IMR-90 (cell line): Measurements from ENCODE around the gene RIC8A. TPM values are rescaled to one million over a fixed set of nuclear protein-coding genes. Genes with fewer than 3 reads are reported as not detected.

ENCODE experiments used
- ATAC-seq: fragments of 200-7000 bp; cut with Tn5 transposase; 2 replicates; pipeline ENCODE4 v1.9.1; 2020; ENCODE audit warnings: low read depth, mild to moderate bottlenecking, moderate library complexity
- BruUV-seq: library from RNA; stranded (reverse); fragments of 400-500 nt; replicated peaks from 2 replicates; lab custom pipeline; 2021; lab: Mats Ljungman, UMichigan
- CTCF ChIA-PET: fragments of 300-600 bp; formaldehyde crosslinking; extraction: SDS; loops from one replicate; lab custom pipeline; 2021; ENCODE audit warnings: antibody characterized with exemption; lab: Yijun Ruan, JAX
- POLR2A ChIA-PET: fragments of 300-600 bp; sonication (Branson Sonifier 250); formaldehyde crosslinking; loops from one replicate; lab custom pipeline; 2022; ENCODE audit warnings: antibody characterized with exemption; ENCODE audit not compliant: unreplicated experiment; lab: Charles Lee
- DNase-seq: peaks from one replicate; pipeline ENCODE4 v3.0.0; 2013
- H2AFZ ChIP-seq: replicated peaks from 2 replicates; pipeline ENCODE3; 2013; ENCODE audit warnings: low read length, mild to moderate bottlenecking; ENCODE audit not compliant: poor library complexity
- H2AK5ac ChIP-seq: 2 replicates; pipeline ENCODE4 v1.6.1; 2013; ENCODE audit warnings: low read depth, low read length, inconsistent platforms
- H2AK9ac ChIP-seq: replicated peaks from 2 replicates; pipeline ENCODE3; 2013; ENCODE audit warnings: mild to moderate bottlenecking, low read depth, low read length, moderate library complexity; ENCODE audit not compliant: poor library complexity
- H2BK120ac ChIP-seq: 2 replicates; pipeline ENCODE4 v1.6.1; 2013; ENCODE audit warnings: low read depth, low read length, inconsistent platforms
- H2BK15ac ChIP-seq: 3 replicates; pipeline ENCODE4 v1.6.1; 2013; ENCODE audit warnings: low read depth, low read length, inconsistent platforms
- H2BK20ac ChIP-seq: 2 replicates; pipeline ENCODE4 v1.6.1; 2013; ENCODE audit warnings: low read depth, mild to moderate bottlenecking, inconsistent platforms, low read length, moderate library complexity
- H2BK5ac ChIP-seq: 2 replicates; pipeline ENCODE4 v1.6.1; 2013; ENCODE audit warnings: mild to moderate bottlenecking, low read depth, low read length, inconsistent platforms; ENCODE audit not compliant: poor library complexity, severe bottlenecking
- H3K14ac ChIP-seq: replicated peaks from 2 replicates; pipeline ENCODE4 v1.6.1; 2013; ENCODE audit warnings: low read depth, low read length, inconsistent platforms
- H3K18ac ChIP-seq: 2 replicates; pipeline ENCODE4 v1.6.1; 2013; ENCODE audit warnings: low read depth, low read length, control low read depth
- H3K23ac ChIP-seq: 2 replicates; pipeline ENCODE4 v1.6.1; 2013; ENCODE audit warnings: low read depth, low read length, inconsistent platforms
- H3K27ac ChIP-seq: 2 replicates; pipeline ENCODE4 v1.5.1; 2013; ENCODE audit warnings: mild to moderate bottlenecking, control low read depth, low read length; ENCODE audit not compliant: insufficient read depth
- H3K27me3 ChIP-seq: 2 replicates; pipeline ENCODE4 v1.6.1; 2013; ENCODE audit warnings: low read length; ENCODE audit not compliant: control insufficient read depth, insufficient read depth
- H3K36me3 ChIP-seq: 2 replicates; pipeline ENCODE4 v1.6.1; 2013; ENCODE audit warnings: low read length, mixed read lengths; ENCODE audit not compliant: control insufficient read depth, insufficient read depth
- H3K4ac ChIP-seq: 2 replicates; pipeline ENCODE4 v1.6.1; 2013; ENCODE audit warnings: low read depth, low read length, inconsistent platforms
- H3K4me1 ChIP-seq: 2 replicates; pipeline ENCODE4 v1.6.1; 2013; ENCODE audit warnings: low read length, mixed read lengths; ENCODE audit not compliant: control insufficient read depth, insufficient read depth
- H3K4me2 ChIP-seq: 2 replicates; pipeline ENCODE4 v1.6.1; 2013; ENCODE audit warnings: low read depth, mild to moderate bottlenecking, control low read depth, low read length, moderate library complexity
- H3K4me3 ChIP-seq: 2 replicates; pipeline ENCODE4 v1.5.1; 2013; ENCODE audit warnings: low read depth, mild to moderate bottlenecking, control low read depth, low read length, moderate library complexity; ENCODE audit not compliant: insufficient read depth
- H3K56ac ChIP-seq: 2 replicates; pipeline ENCODE4 v1.6.1; 2013; ENCODE audit warnings: low read length, inconsistent platforms; ENCODE audit not compliant: insufficient read depth; ENCODE audit errors: extremely low read depth
- H3K79me1 ChIP-seq, 2 experiments: 2 replicates each; pipeline ENCODE4 v1.6.1; 2013; ENCODE audit warnings: low read length in 2 of 2, inconsistent platforms in 1 of 2, low read depth in 1 of 2
- H3K9ac ChIP-seq: 2 replicates; pipeline ENCODE4 v1.6.1; 2013; ENCODE audit warnings: low read depth, low read length, control low read depth
- H3K9me1 ChIP-seq: 2 replicates; pipeline ENCODE4 v1.6.1; 2013; ENCODE audit warnings: low read length, inconsistent platforms; ENCODE audit not compliant: insufficient read depth
- H3K9me3 ChIP-seq: 2 replicates; pipeline ENCODE4 v1.6.1; 2013; ENCODE audit warnings: low read length; ENCODE audit not compliant: control insufficient read depth, insufficient read depth
- H4K20me1 ChIP-seq: 2 replicates; pipeline ENCODE4 v1.6.1; 2013; ENCODE audit warnings: low read length, inconsistent platforms; ENCODE audit not compliant: insufficient read depth
- H4K5ac ChIP-seq: 2 replicates; pipeline ENCODE4 v1.6.1; 2013; ENCODE audit warnings: mild to moderate bottlenecking, low read depth, low read length, control low read depth
- H4K8ac ChIP-seq, 2 experiments: 2 replicates each; pipeline ENCODE4 v1.6.1; 2013; ENCODE audit warnings: low read depth in 2 of 2, low read length in 2 of 2, control low read depth in 1 of 2, inconsistent platforms in 1 of 2
- H4K91ac ChIP-seq: 2 replicates; pipeline ENCODE4 v1.6.1; 2013; ENCODE audit warnings: low read depth, low read length, inconsistent platforms; ENCODE audit not compliant: insufficient read depth
- BHLHE40 ChIP-seq: fragments of 150-350 bp; IDR thresholded peaks from 2 replicates; pipeline ENCODE4 v1.6.1; 2016; ENCODE audit warnings: mild to moderate bottlenecking, low read depth, low read length
- CHD1 ChIP-seq: IDR thresholded peaks from 2 replicates; pipeline ENCODE4 v1.6.1; 2012; ENCODE audit warnings: low read depth, low read length, improper control_type of control experiment
- CTCF ChIP-seq: conservative IDR thresholded peaks from 2 replicates; pipeline ENCODE4 v1.5.1; 2012; ENCODE audit warnings: mild to moderate bottlenecking, low read depth, low read length, improper control_type of control experiment
- FOS ChIP-seq: fragments of 150-350 bp; IDR thresholded peaks from 2 replicates; pipeline ENCODE4 v1.6.1; 2016; ENCODE audit warnings: low read depth, low read length
- MAZ ChIP-seq: IDR thresholded peaks from 2 replicates; pipeline ENCODE4 v1.6.1; 2012; ENCODE audit warnings: low read depth, mild to moderate bottlenecking, low read length, improper control_type of control experiment, moderate library complexity, borderline replicate concordance
- MXI1 ChIP-seq: IDR thresholded peaks from 2 replicates; pipeline ENCODE4 v1.6.1; 2012; ENCODE audit warnings: low read depth, mild to moderate bottlenecking, low read length, moderate library complexity, borderline replicate concordance
- RAD21 ChIP-seq: IDR thresholded peaks from 2 replicates; pipeline ENCODE4 v1.6.1; 2012; ENCODE audit warnings: low read length, improper control_type of control experiment
- RFX5 ChIP-seq: IDR thresholded peaks from 2 replicates; pipeline ENCODE4 v1.8.0; 2012; ENCODE audit warnings: low read depth, mild to moderate bottlenecking, low read length, moderate library complexity
- SMC3 ChIP-seq: fragments of 150-350 bp; IDR thresholded peaks from 2 replicates; pipeline ENCODE4 v1.6.1; 2016; ENCODE audit warnings: low read depth, mild to moderate bottlenecking, antibody characterized with exemption, low read length, moderate library complexity
- USF2 ChIP-seq: fragments of 150-350 bp; IDR thresholded peaks from 2 replicates; pipeline ENCODE4 v1.6.1; 2017; ENCODE audit warnings: mild to moderate bottlenecking, antibody characterized with exemption, low read length, low read depth
- WGBS, 2 experiments: methylation state at CpG; one replicate each; pipeline versions ENCODE4 v1.1.5 to v1.1.7; 2013; ENCODE audit warnings: missing lambda C conversion rate in 2 of 2; ENCODE audit not compliant: insufficient read length in 1 of 2; ENCODE audit errors: extremely low coverage in 2 of 2; 5-methylcytosine and 5-hydroxymethylcytosine counted together
- dilution Hi-C: fragments of 300-500 bp; cut with HindIII; formaldehyde crosslinking; loops from one replicate; pipeline ENCODE4 v1.14.3; 2018; ENCODE audit warnings: low sequenced_read_pairs; ENCODE audit not compliant: unreplicated experiment
- in situ Hi-C: fragments of 300-500 bp; cut with MboI; formaldehyde crosslinking; loops from 3 replicates; pipeline ENCODE4 v1.14.3; 2019; ENCODE audit warnings: low sequenced_read_pairs, inconsistent platforms, mixed read lengths
- intact Hi-C: fragments of 100-400 bp; cut with micrococcal nuclease; formaldehyde crosslinking; loops from 2 replicates; pipeline ENCODE4 v1.10.0; 2022
- polyA plus RNA-seq, 3 experiments: library from polyadenylated mRNA; depleted of rRNA; stranded (reverse); fragments of >200 nt; gene quantifications; 2 replicates each; pipeline ENCODE4 v1.2.3, GENCODE V29; 2012; ENCODE audit warnings: low replicate concordance in 1 of 3
- total RNA-seq: library from RNA; depleted of rRNA; stranded (reverse); fragments of >200 nt; gene quantifications from 2 replicates; pipeline ENCODE4 v1.2.3, GENCODE V29; 2012

The RIC8A gene
- total and polyA plus RNA-seq, 2 of the 4 experiments (the other 2 are of a cell fraction) = 129 to 188 TPM

- H3K4me3 ChIP-seq = no peak overlapping the region
- no peak overlapping the region for H3K56ac ChIP-seq
- no peak overlapping the region for H3K4ac ChIP-seq
- dilution Hi-C loops (no loop called here), in situ Hi-C loops (no loop called here), intact Hi-C loops (no loop called here)
- no peak overlapping the region for H3K9ac ChIP-seq
- no peak overlapping the region for H2AK5ac ChIP-seq
- TF ChIP-seq RAD21 (no peak), SMC3 (no peak), USF2 (no peak), MAZ (no peak), BHLHE40 (no peak), MXI1 (no peak), FOS (no peak), CHD1 (no peak), CTCF (no peak), RFX5 (no peak)
- H2AK9ac ChIP-seq = no peak overlapping the region
- H4K91ac ChIP-seq = no peak overlapping the region
- no CpG with 5 or more reads among the region's 3 CpGs for WGBS, 2 experiments
- CTCF ChIA-PET = no interaction called here
- H3K14ac ChIP-seq = no peak overlapping the region
- no peak overlapping the region for H2AFZ ChIP-seq
- no peak overlapping the region for H2BK120ac ChIP-seq
- H3K79me1 ChIP-seq = peaks cover 6 to 25% of the 10 kb centered on the region in 2 experiments
- no peak overlapping the region for H2BK20ac ChIP-seq
- peaks cover 9% of the 10 kb centered on the region; the same call in 1 of the 2 replicates for H3K9me1 ChIP-seq
- H3K4me2 ChIP-seq = no peak overlapping the region
- H3K4me1 ChIP-seq = peaks cover 7% of the 10 kb centered on the region
- POLR2A ChIA-PET = no interaction called here
- H3K18ac ChIP-seq = no peak overlapping the region
- H3K27ac ChIP-seq = no peak overlapping the region
- peaks cover 47% of the 10 kb centered on the region for H3K36me3 ChIP-seq
- no peak overlapping the region for H4K5ac ChIP-seq
- ATAC-seq (no peak), DNase-seq (no peak)
- H4K20me1 ChIP-seq = peaks cover 21% of the 10 kb centered on the region
- no peak overlapping the region for H2BK15ac ChIP-seq
- H3K27me3 ChIP-seq = no peaks in the 10 kb centered on the region
- no TSS peak for BruUV-seq
- H3K9me3 ChIP-seq = no peaks in the 10 kb centered on the region
- H3K23ac ChIP-seq = no peak overlapping the region
- no peak overlapping the region for H2BK5ac ChIP-seq
- no peak overlapping the region for H4K8ac ChIP-seq
Observed at GRCh38 chr11:217704-218103, 10.2 kb downstream of the RIC8A start.
